HG02938 (cell line): ENCODE results near the gene PTPRM.

Source experiments
- ATAC-seq: cut with Tn5 transposase; IDR thresholded peaks from one replicate; pipeline ENCODE4 v1.9.1; 2021; ENCODE audit warnings: mild to moderate bottlenecking, moderate library complexity; ENCODE audit not compliant: unreplicated experiment

The PTPRM gene

GRCh38 chr18:7844017-7844416 lies 276.9 kb downstream of the PTPRM start:
- ATAC-seq, result no peak

GRCh38 chr18:7844418-7844817 lies 277.3 kb downstream of the PTPRM start:
- ATAC-seq, result no peak

- ATAC-seq, result no peak
These were observed 279.2 kb downstream of the PTPRM start for GRCh38 chr18:7846335-7846734.

GRCh38 chr18:7847357-7848053 lies 280.4 kb downstream of the PTPRM start:
- no peak for ATAC-seq

- no peak for ATAC-seq
These were observed 280.9 kb downstream of the PTPRM start for GRCh38 chr18:7848054-7848412.

GRCh38 chr18:7850446-7850845 lies 283.3 kb downstream of the PTPRM start:
- ATAC-seq, result no peak

GRCh38 chr18:7855028-7855427 lies 287.9 kb downstream of the PTPRM start:
- no peak for ATAC-seq

- ATAC-seq, result no peak
These were observed 288.6 kb downstream of the PTPRM start for GRCh38 chr18:7855671-7856070.

GRCh38 chr18:7856116-7856515 lies 289.0 kb downstream of the PTPRM start:
- ATAC-seq, result no peak

GRCh38 chr18:7856733-7857132 lies 289.6 kb downstream of the PTPRM start:
- no peak for ATAC-seq

- ATAC-seq, result no peak
These were observed 290.4 kb downstream of the PTPRM start for GRCh38 chr18:7857562-7857961.

- no peak for ATAC-seq
These were observed 292.0 kb downstream of the PTPRM start for GRCh38 chr18:7859122-7859521.

GRCh38 chr18:7870266-7870665 lies 303.1 kb downstream of the PTPRM start:
- no peak for ATAC-seq

- ATAC-seq, result no peak
These were observed 303.7 kb downstream of the PTPRM start for GRCh38 chr18:7870855-7871254.

GRCh38 chr18:7871560-7872456 lies 304.7 kb downstream of the PTPRM start:
- ATAC-seq, result no peak

- ATAC-seq, result no peak
These were observed 305.5 kb downstream of the PTPRM start for GRCh38 chr18:7872569-7872968.

GRCh38 chr18:7873316-7873715 lies 306.2 kb downstream of the PTPRM start:
- no peak for ATAC-seq

GRCh38 chr18:7876354-7877104 lies 309.4 kb downstream of the PTPRM start:
- no peak for ATAC-seq

GRCh38 chr18:7877609-7878008 lies 310.5 kb downstream of the PTPRM start:
- ATAC-seq, result no peak

- ATAC-seq, result no peak
These were observed 311.4 kb downstream of the PTPRM start for GRCh38 chr18:7878265-7879211.
